Smooth muscle cell (in vitro differentiated cells): ENCODE data around the gene OR4F15. TPM values are rescaled to one million over a fixed set of nuclear protein-coding genes. Genes with fewer than 3 reads are reported as not detected.

Experiments used
- DNase-seq: peaks from one replicate; lab custom pipeline; 2025; ENCODE audit not compliant: unreplicated experiment; lab: John Stamatoyannopoulos, UW
- H2AFZ ChIP-seq: fragments of 200-600 bp; sonication (generic); 2 replicates; pipeline ENCODE4 v1.6.0; 2016; ENCODE audit warnings: antibody characterized with exemption, low read depth, mild to moderate bottlenecking
- H3F3A ChIP-seq: fragments of 200-600 bp; sonication (generic); 2 replicates; pipeline ENCODE4 v1.6.0; 2017; ENCODE audit warnings: antibody characterized with exemption, low read depth
- H3K27ac ChIP-seq: fragments of 200-600 bp; sonication (generic); 2 replicates; pipeline ENCODE4 v1.5.1; 2016; ENCODE audit warnings: low read depth, mild to moderate bottlenecking
- H3K27me3 ChIP-seq: fragments of 200-600 bp; sonication (generic); 2 replicates; pipeline ENCODE4 v1.6.1; 2016; ENCODE audit warnings: low read depth, mild to moderate bottlenecking
- H3K36me3 ChIP-seq: fragments of 200-600 bp; sonication (generic); 2 replicates; pipeline ENCODE4 v1.5.1; 2016; ENCODE audit warnings: low read depth
- H3K4me1 ChIP-seq: fragments of 200-600 bp; sonication (generic); 2 replicates; pipeline ENCODE4 v1.5.1; 2016; ENCODE audit warnings: low read depth
- H3K4me2 ChIP-seq: fragments of 200-600 bp; sonication (generic); 2 replicates; pipeline ENCODE4 v1.6.0; 2016; ENCODE audit warnings: mild to moderate bottlenecking
- H3K4me3 ChIP-seq: fragments of 200-600 bp; sonication (generic); 2 replicates; pipeline ENCODE4 v1.5.1; 2016; ENCODE audit warnings: mild to moderate bottlenecking
- H3K79me2 ChIP-seq: fragments of 200-600 bp; sonication (generic); 2 replicates; pipeline ENCODE4 v1.6.0; 2016; ENCODE audit warnings: low read depth, mild to moderate bottlenecking
- H3K9ac ChIP-seq: fragments of 200-600 bp; sonication (generic); 2 replicates; pipeline ENCODE4 v1.6.0; 2016; ENCODE audit warnings: low read depth
- H3K9me3 ChIP-seq: fragments of 200-600 bp; sonication (generic); replicated peaks from 2 replicates; pipeline ENCODE4 v1.5.1; 2016; ENCODE audit warnings: low read depth
- H4K20me1 ChIP-seq: fragments of 200-600 bp; sonication (generic); 2 replicates; pipeline ENCODE4 v1.6.0; 2016; ENCODE audit warnings: low read depth
- WGBS: methylation state at CpG from one replicate; pipeline ENCODE4 v1.1.7; 2016; ENCODE audit warnings: low lambda C conversion rate; 5-methylcytosine and 5-hydroxymethylcytosine counted together
- polyA plus RNA-seq: library from polyadenylated mRNA; unstranded; fragments of >200 nt; fragmentation: Nextera tagmentation; extraction: Ambion mirVana; gene quantifications from 2 replicates; pipeline ENCODE4 v1.2.1, GENCODE V29; 2016
- total RNA-seq: library from RNA; depleted of rRNA; stranded (reverse); fragments of >200 nt; gene quantifications from 2 replicates; pipeline ENCODE4 v1.2.3, GENCODE V29; 2014
- TF ChIP-seq, protein P1 (sequence below): fragments of 200-600 bp; sonication (generic); IDR thresholded peaks from 2 replicates; pipeline ENCODE4 v1.5.1; 2017; ENCODE audit warnings: borderline replicate concordance, mild to moderate bottlenecking, antibody characterized with exemption; ENCODE audit not compliant: insufficient read depth, poor library complexity, severe bottlenecking

Gene OR4F15
- total and polyA plus RNA-seq, 2 experiments from 2014 or later, result not detected

DNA sequence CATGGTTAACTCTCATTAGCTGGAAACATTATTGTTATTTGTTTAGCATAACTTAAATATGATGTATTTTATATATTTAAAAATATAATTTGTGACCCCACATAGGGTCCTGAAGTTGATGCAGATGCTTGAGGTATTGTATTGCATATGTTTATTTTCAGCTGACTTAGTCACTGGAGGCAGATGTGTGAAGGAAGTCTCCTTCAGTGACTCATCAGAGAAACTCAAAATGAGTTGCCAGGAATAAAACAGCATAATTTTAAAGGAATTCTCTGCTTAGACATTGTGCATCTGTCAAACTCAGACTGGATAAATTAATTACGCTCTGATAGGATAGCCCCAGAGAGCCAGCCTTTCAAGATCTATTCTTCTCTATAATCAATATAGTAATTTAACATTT lies 16.5 kb upstream of the OR4F15 start:
- no peak overlapping the region for H3K9ac ChIP-seq
- no peaks in the 10 kb centered on the region for H3K4me1 ChIP-seq
- no peaks in the 10 kb centered on the region for H4K20me1 ChIP-seq
- H3K27me3 ChIP-seq, result peaks cover 10% of the 10 kb centered on the region
- H3K79me2 ChIP-seq, result no peaks in the 10 kb centered on the region
- DNase-seq, result no peak
- WGBS, result 73% methylated on average over 1 of the region's 1 CpG
- H3K4me3 ChIP-seq, result no peak overlapping the region
- H3K36me3 ChIP-seq, result no peaks in the 10 kb centered on the region
- H2AFZ ChIP-seq, result no peak overlapping the region
- TF ChIP-seq, protein P1, sequence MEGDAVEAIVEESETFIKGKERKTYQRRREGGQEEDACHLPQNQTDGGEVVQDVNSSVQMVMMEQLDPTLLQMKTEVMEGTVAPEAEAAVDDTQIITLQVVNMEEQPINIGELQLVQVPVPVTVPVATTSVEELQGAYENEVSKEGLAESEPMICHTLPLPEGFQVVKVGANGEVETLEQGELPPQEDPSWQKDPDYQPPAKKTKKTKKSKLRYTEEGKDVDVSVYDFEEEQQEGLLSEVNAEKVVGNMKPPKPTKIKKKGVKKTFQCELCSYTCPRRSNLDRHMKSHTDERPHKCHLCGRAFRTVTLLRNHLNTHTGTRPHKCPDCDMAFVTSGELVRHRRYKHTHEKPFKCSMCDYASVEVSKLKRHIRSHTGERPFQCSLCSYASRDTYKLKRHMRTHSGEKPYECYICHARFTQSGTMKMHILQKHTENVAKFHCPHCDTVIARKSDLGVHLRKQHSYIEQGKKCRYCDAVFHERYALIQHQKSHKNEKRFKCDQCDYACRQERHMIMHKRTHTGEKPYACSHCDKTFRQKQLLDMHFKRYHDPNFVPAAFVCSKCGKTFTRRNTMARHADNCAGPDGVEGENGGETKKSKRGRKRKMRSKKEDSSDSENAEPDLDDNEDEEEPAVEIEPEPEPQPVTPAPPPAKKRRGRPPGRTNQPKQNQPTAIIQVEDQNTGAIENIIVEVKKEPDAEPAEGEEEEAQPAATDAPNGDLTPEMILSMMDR, result no peak
- no peak overlapping the region for H3K27ac ChIP-seq
- no peaks in the 10 kb centered on the region for H3K9me3 ChIP-seq
- H3K4me2 ChIP-seq, result no peak overlapping the region
- H3F3A ChIP-seq, result no peaks in the 10 kb centered on the region

DNA sequence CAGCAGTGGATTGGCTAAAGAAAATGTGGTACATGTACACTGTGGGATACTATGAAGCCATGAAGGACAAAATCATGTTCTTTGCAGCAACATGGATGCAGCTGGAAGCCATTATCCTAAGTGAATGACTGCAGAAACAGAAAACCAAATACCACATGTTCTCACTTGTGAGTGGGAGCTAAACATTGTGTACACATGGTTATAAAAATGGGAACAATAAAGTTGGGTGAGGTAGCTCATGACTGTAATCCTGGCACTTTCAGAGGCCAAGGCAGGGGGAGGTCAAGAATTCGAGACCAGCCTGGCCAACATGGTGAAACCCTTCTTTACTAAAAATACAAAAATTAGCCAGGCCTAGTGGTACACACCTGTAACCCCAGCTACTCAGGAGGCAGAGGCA lies 12.3 kb upstream of the OR4F15 start:
- TF ChIP-seq, protein P1, result no peak
- H3K79me2 ChIP-seq, result no peaks in the 10 kb centered on the region
- H3K27ac ChIP-seq, result no peak overlapping the region

DNA sequence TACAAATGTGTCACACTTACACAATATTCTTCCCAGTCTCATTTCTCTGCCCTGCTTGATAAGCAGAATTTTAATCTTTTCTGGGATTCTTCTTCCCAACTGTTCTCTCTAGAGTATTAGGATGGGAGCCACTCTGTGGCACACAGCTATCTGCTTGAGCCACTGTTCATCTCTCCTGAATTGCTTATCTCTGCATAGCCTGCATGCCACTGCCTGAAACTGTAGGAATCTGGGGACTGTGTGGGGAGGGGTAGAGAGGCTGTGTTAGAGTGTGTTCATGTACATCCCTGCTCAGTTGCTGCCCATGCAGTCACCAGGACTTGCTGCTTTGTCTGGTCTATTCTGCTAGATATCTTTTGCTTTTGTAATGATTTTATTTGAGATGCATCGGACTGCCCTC lies 11.0 kb upstream of the OR4F15 start:
- no peaks in the 10 kb centered on the region for H4K20me1 ChIP-seq
- DNase-seq, result no peak
- TF ChIP-seq, protein P1, result no peak
- no peaks in the 10 kb centered on the region for H3K4me1 ChIP-seq
- no peak overlapping the region for H3K27ac ChIP-seq
- H3K36me3 ChIP-seq, result no peaks in the 10 kb centered on the region
- H3K27me3 ChIP-seq, result peaks cover 10% of the 10 kb centered on the region
- no peak overlapping the region for H3K4me3 ChIP-seq
- no peak overlapping the region for H3K4me2 ChIP-seq
- H3K9me3 ChIP-seq, result no peaks in the 10 kb centered on the region
- no peak overlapping the region for H2AFZ ChIP-seq
- no peaks in the 10 kb centered on the region for H3K79me2 ChIP-seq
- H3K9ac ChIP-seq, result no peak overlapping the region
- WGBS, result 94% methylated on average over 1 of the region's 1 CpG
- H3F3A ChIP-seq, result no peaks in the 10 kb centered on the region

More for the DNA sequence above, 12.3 kb upstream of the OR4F15 start:
- WGBS, result 90% methylated on average over 1 of the region's 1 CpG
- Histone ChIP-seq H4K20me1 (no peaks in the 10 kb centered on the region), H3F3A (no peaks in the 10 kb centered on the region), H3K36me3 (no peaks in the 10 kb centered on the region), H3K27me3 (peaks cover 10% of the 10 kb centered on the region), H3K9ac (no peak overlapping the region), H3K4me2 (no peak overlapping the region), H3K4me1 (no peaks in the 10 kb centered on the region), H3K9me3 (no peaks in the 10 kb centered on the region), H2AFZ (no peak overlapping the region), H3K4me3 (no peak overlapping the region)
- DNase-seq, result no peak

DNA sequence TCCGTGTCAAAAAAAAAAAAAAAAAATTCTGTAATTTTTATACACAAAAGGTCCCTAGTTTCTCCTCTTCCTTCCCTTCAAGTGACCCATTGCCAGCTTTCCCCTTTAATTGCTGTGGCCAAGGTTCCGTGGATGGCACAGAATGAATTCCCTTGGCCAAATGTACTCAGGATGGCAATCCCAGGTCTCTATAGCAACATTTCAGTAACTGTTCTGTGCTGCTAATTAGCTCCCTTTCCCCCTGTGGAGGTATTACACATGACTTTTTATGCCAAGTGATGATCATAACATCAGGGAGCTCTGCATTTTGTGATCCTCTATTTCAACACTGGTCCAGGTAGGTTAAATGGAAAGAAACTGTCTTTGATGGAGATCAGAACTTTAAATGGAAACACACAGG lies 8.8 kb upstream of the OR4F15 start, which contains the start of gene OR4F6:
Gene OR4F6, plus strand, starts transcription at position 301 of the 400 bp plus-strand sequence. CDS start 2,211 bp downstream, outside the sequence.
- H3F3A ChIP-seq, result no peaks in the 10 kb centered on the region
- no peak within 1 kb of the TSS for H3K27ac ChIP-seq
- 85% methylated on average over 2 of the region's 2 CpGs for WGBS
- H3K79me2 ChIP-seq, result no peaks in the 10 kb centered on the region
- no peak within 1 kb of the TSS for H3K9ac ChIP-seq
- no peak within 1 kb of the TSS for H3K4me2 ChIP-seq
- no peaks in the 10 kb centered on the region for H4K20me1 ChIP-seq
- H3K4me1 ChIP-seq, result no peaks in the 10 kb centered on the region
- TF ChIP-seq, protein P1, result no peak
- DNase-seq, result no peak
- peaks cover 3% of the 10 kb centered on the region for H3K27me3 ChIP-seq
- H3K9me3 ChIP-seq, result no peaks in the 10 kb centered on the region
- no peaks in the 10 kb centered on the region for H3K36me3 ChIP-seq
- H2AFZ ChIP-seq, result no peak within 1 kb of the TSS
- no peak within 1 kb of the TSS for H3K4me3 ChIP-seq
